NCI-H446 (cell line): ENCODE results near the gene STAB2.
A peak's percentile ranks its signal among the peaks of the same experiment; 100 is the strongest.

Experiments used
- DNase-seq, 2 experiments: peaks; one replicate each; lab custom pipeline; 2025; lab: John Stamatoyannopoulos, UW

STAB2 gene

DNA sequence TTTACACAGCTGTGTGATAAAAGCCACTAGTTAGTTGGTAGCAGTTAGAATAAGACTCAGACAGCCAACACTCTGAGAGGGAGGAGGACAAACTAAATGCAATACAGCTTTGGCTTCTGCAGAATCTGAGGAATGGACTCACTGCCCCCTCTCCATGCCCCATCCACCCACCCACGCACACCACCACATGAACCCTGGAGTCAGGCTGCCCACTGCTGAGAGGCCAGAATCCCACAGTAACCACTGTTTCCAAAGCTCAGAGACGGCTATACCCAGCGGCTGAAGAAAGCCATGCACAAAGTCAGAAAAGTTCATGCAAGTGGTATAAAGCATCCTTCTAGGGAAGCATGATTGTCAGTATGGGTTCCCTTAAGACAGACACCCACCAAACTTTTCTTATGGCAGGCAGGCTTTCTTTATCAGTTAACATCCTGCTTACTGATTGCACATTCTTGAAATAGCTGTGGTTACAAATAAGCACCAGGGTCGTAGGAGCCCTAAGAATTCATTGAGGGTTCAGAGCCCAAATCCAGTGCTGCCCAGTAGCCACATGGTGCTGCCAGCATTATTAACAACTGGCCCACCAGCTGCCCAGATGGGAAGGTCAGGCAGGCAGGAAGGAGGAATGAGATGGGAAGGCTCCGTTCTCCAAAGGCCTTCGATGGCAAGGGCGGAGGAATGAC is 192.5 kb downstream of the STAB2 start:
- DNase-seq, result no peak

- no peak for DNase-seq
Measured at GRCh38 chr12:103780093-103780440, 193.0 kb downstream of the STAB2 start.

DNA sequence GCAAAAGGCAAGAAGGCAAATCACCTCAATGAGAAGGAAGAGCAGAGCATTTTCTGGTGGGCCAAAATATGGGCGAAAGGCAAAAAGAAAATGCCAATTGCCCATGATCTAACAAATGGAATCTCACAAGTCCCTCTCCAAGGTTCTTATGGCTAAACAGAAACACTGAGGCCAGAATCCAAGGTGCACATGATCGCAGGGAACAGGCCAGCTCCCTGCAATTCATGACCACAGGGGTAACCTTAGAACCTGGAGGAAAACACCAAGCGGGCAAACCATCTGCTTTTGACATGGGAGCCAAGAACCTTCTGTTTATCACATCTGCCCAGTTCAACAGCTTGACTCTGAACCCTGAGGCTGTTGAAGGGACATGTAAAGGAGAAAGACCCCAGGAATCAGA is 193.9 kb downstream of the STAB2 start:
- peak in 1 of 2 experiments; percentile 6 for DNase-seq

DNA sequence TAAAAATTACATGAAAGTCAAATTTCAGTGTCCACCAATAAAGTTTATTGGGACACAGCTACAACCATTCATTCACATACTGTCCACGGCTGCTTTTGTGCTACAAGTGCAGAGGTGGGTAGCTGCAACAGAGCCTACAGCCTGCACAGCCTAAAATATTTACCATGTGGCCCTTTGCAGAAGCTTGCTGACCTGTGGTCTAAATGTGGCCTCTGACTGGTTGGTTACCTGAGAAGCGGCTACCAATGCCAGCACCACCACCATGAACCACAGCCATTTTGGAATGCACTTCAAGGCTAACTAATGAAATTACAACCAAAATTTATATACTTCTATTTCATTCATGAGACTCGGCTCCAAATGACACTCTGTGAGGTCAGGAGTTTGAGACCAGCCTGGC is 195.3 kb downstream of the STAB2 start:
- DNase-seq, result no peak

- DNase-seq, result no peak
Measured at GRCh38 chr12:103783744-103784664, 196.9 kb downstream of the STAB2 start.

DNA sequence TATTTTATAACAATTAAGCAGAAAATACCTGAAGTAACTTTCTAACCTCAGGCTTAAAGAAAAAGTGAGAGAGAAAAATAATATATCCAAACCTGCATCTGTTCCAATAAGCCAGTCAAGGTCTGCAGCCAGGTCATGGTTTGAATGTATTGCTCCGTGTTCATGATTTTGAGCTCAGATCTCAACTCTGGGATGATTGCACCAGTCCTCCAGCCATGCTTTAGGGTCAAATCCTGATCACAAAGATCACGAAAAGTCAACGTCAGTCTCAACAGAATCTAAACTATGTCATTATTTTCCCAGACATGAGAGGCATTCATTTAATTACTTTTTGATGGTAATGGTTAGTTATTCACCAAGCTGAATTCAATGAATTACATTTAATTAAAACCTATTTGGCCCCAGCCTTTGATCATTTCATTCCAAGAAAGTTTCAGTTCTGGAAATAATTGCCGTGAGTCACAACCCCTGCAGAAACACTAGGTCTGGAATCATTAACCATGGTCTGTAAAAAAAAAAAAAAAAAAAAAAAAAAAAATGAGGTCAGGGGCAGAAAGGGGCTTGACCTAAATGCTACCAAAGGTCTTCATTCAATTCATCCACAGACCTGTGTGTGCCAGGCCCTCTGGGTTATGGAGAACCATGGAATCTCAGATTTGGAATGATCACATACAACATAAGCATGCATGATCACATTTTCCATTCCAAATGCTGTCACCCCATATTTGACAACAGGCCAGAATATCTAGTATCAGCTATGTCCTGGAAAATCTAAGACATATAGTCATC is 198.4 kb downstream of the STAB2 start:
- no peak for DNase-seq

GRCh38 chr12:103786201-103786600 is 199.1 kb downstream of the STAB2 start:
- no peak for DNase-seq

DNA sequence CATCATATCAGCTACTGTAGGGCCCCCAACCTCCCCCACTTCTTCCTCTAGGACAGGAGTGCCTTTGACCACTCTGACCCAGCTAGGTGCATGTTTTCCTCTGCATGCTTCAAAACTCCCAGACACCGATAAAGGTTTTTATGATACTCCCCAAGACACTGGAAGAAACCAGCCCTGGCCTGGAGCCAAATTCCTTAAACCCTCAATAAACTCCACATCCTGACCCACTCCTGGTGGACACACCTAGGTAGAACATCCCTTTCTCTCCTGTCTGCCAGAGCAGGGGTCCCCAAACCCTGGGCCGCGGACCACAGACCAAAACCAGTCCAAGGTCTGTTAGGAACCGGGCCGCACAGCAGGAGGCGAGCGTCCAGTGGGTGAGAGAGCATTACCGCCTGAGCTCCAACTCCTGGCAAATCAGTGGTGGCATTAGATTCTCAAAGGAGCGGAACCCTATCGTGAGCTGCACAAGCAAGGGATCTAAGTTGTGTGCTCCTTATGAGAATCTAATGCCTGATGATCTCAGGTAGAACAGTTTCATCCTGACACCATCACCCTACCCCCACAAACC is 204.4 kb downstream of the STAB2 start:
- DNase-seq, result no peak

- no peak for DNase-seq
Measured at GRCh38 chr12:103793046-103793445, 206.0 kb downstream of the STAB2 start.

- no peak for DNase-seq
Measured at GRCh38 chr12:103793512-103794045, 206.5 kb downstream of the STAB2 start.

DNA sequence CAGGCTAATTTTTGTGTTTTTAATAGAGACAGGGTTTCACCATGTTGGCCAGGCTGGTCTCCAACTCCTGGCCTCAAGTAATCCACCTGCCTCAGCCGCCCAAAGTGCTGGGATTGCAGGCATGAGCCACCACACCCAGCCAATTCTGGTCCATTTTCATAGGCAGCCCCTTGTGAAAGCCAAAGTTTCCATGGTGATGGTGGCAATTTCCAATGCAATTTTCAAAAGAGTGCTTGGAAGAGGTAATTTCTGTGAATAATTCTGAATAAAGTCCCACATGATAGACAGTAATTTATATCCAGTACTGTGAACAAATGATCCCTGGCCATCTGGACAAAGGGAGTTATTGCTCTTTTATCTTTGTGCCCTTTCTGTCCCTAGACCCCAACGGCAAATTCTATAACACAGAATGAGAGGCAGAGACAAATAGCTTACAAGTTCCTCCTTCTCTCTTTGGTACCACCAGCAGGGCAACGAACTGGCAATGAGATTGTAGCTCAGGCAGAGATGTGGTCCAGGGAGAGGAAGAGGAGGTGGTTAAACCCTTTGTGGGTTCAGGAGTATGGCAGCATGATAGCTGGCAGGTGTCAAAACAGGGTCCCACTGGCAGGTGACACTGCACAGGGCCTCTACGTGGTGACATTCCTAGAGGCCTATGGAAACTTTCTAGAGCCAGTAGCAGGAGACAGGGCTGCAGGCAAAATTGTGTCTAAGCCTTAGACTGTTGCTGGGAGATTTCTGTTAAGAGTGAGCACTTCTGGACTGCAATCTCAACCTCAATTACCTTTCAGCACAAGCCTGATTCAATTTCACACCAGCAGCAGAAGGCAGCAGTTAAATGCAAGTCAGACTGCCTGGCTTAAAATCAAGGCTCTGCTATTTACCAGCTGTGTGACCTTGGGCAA is 207.5 kb downstream of the STAB2 start:
- DNase-seq, result no peak

DNA sequence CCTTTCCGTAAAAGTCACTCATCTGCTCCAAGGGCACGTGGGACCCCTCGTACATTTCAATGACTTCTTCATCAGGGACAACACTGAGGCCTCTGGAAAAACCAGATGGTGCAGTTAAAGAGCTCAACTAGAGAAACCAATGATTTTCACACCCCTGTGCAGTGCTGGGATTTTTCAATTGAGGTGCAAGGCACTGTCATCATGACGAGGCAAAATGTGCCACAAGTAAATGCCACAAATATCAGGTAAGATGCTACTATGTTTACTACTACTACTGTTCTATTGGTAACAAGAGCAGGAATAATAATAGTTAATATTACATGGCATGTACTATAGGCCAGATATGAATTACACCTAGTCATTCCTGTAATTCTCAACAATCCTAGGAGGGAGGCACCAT is 211.5 kb downstream of the STAB2 start:
- DNase-seq, result no peak

DNA sequence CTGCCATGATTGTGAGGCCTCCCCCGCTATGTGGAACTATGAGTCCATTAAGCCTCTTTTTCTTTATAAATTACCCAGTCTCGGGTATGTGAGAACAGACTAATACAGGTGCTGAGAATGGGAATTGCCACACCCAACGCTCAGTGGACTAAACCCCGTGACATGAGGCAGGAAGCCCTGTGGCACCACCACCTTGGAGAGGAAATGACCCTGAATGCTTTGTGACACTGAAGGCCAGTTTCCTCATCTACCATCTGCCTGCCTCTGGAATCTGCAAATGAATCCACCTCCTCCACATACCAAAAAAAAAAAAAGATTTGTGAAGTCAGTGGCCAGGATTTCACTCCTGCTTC is 212.4 kb downstream of the STAB2 start:
- DNase-seq, result no peak

- peak; percentile 49 to 85 for DNase-seq
Measured at GRCh38 chr12:103799857-103800771, 213.0 kb downstream of the STAB2 start.

DNA sequence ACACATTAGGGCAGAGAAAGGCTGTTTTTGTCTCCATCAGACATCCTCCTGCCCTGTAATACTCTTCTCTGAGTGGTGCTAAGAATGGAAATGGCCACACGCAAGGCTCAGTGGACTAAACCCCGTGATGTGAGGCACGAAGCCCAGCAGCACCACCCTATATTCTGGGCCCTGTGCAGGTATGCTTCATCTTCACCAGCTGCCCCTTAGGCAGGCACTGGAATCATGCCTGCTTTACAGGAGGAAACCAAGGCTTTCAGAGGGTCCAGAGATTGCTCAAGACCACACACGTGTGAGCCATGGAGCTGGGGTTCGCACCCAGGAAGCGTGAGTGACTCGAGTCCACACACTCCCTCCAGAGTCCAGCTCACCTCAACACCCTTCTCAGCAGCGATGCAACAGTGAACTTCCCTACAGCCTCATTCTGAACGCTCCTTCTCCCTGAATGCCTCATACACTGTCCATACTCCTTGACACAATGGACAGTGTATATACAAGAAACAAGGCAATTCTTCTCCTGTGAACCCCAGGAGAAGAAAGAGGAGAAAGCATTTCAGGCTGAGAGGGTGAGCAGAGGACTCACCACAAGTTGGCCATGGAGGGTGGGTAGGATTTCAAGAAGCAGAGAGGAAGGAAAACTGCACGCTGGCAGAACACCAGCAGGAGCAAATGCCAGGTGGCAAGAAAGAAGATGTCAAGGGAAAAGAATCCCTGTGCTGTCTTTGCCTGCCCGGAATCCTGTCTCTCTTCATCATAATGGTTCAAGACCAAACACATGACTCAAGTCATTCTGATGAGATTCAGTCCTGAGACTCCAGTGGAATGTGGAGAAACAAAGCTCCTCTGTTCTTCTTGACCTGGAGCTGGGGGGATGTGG is 214.9 kb downstream of the STAB2 start:
- DNase-seq, result peak in 1 of 2 experiments; percentile 11

- no peak for DNase-seq
Measured at GRCh38 chr12:103802586-103802886, 215.5 kb downstream of the STAB2 start.

GRCh38 chr12:103803847-103804246 is 216.8 kb downstream of the STAB2 start:
- no peak for DNase-seq

GRCh38 chr12:103805655-103806360 is 218.7 kb downstream of the STAB2 start:
- DNase-seq, result no peak
